ENCODE data around the gene CBL. TPM values are rescaled to one million over a fixed set of nuclear protein-coding genes. Genes with fewer than 3 reads are reported as not detected.
"Not testable (repeated sequence)": the region's sequence is repeated elsewhere in the genome, so short reads cannot be mapped to it uniquely, and the experiment has no call there.

Gene CBL
- total RNA-seq, 1 donor from 2014 or later = 22.5 TPM

DNA sequence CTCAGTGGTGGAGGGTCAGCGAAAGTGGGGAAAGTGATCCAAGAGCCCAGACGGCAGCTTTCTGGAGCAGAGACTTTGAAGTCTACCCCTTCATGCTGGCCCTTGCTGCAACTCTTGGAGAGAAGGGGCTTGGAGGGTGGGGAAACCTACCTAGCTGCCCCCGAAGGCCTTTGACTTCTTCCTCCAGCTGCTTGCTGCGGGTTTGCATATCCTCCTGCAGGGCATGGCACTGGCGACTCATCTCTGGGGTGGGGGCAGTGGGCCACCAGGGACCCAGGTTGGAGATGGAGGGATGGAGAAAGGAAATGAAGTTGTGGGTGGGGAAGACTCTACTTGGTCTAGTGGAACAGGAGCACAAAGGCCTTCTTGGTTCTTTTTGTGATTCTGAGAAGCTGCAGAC lies 13.1 kb upstream of the CBL start:
- Histone ChIP-seq H3K36me3 (ENCODE audit: control insufficient read depth, insufficient read depth, low read length) (no peaks in the 10 kb centered on the region), H3K4me3 (ENCODE audit: low read depth, low read length) (no peak overlapping the region), H3K27me3 (ENCODE audit: control insufficient read depth, insufficient read depth, low read length) (no peaks in the 10 kb centered on the region)
- TF ChIP-seq CTCF (IDR thresholded peaks at IDR 0.05; ENCODE audit: insufficient read depth, low read length, poor library complexity, severe bottlenecking) = no peak
- no peak for DNase-seq (ENCODE audit: low read depth)

DNA sequence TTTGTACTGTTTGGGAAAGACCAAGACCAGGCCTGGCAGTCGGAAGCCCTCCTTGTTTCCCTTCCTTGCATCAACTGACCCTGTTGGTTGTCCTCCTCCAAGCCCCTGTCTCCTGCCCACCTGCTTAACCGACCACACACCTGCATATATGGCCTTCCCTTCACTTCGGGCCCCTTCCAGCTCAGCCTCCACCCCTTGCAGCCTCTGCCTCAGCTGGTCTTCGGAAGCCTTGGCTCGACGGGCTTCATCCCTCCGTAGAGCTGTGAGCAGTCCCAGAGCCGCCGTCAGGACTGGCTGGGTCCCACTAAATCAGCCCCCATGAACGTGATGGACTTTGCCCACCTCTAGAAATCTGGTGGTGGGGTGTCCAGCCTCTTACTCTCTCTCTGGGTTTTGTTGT lies 12.5 kb upstream of the CBL start:
- DNase-seq (ENCODE audit: low read depth) = no peak
- Histone ChIP-seq H3K36me3 (ENCODE audit: control insufficient read depth, insufficient read depth, low read length) (no peaks in the 10 kb centered on the region), H3K4me3 (ENCODE audit: low read depth, low read length) (no peak overlapping the region), H3K27me3 (ENCODE audit: control insufficient read depth, insufficient read depth, low read length) (no peaks in the 10 kb centered on the region)
- no peak for TF ChIP-seq CTCF (IDR thresholded peaks at IDR 0.05; ENCODE audit: insufficient read depth, low read length, poor library complexity, severe bottlenecking)

- no peak overlapping the region for H3K4me3 ChIP-seq (ENCODE audit: low read depth, low read length)
- no peak for TF ChIP-seq CTCF (IDR thresholded peaks at IDR 0.05; ENCODE audit: insufficient read depth, low read length, poor library complexity, severe bottlenecking)
- no peak for DNase-seq (ENCODE audit: low read depth)
- H3K27me3 ChIP-seq (ENCODE audit: control insufficient read depth, insufficient read depth, low read length) = no peaks in the 10 kb centered on the region
- no peaks in the 10 kb centered on the region for H3K36me3 ChIP-seq (ENCODE audit: control insufficient read depth, insufficient read depth, low read length)
Measured at GRCh38 chr11:119194811-119195440, 11.2 kb upstream of the CBL start.

DNA sequence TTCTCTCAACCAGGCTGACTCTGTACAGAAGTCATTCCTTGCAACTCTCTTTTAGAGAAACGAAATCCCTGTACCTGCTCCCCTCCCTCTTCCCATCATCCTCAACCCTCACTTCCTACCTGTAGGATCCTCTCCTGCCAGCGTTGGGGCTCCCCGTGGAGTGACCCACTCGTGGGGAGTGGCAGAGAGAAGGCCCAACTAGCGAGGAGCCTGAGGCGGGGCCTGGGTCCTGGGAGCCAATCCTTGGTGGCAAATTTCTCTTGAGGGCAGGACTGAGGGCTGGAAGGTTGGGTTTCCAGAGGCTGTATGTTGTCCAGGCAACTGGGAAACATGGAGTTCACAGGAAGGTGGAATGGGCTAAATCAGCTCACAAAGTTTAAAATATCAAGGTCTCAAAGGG lies 10.5 kb upstream of the CBL start:
- H3K27me3 ChIP-seq (ENCODE audit: control insufficient read depth, insufficient read depth, low read length) = no peaks in the 10 kb centered on the region
- no peak for TF ChIP-seq CTCF (IDR thresholded peaks at IDR 0.05; ENCODE audit: insufficient read depth, low read length, poor library complexity, severe bottlenecking)
- no peaks in the 10 kb centered on the region for H3K36me3 ChIP-seq (ENCODE audit: control insufficient read depth, insufficient read depth, low read length)
- no peak for DNase-seq (ENCODE audit: low read depth)
- no peak overlapping the region for H3K4me3 ChIP-seq (ENCODE audit: low read depth, low read length)

DNA sequence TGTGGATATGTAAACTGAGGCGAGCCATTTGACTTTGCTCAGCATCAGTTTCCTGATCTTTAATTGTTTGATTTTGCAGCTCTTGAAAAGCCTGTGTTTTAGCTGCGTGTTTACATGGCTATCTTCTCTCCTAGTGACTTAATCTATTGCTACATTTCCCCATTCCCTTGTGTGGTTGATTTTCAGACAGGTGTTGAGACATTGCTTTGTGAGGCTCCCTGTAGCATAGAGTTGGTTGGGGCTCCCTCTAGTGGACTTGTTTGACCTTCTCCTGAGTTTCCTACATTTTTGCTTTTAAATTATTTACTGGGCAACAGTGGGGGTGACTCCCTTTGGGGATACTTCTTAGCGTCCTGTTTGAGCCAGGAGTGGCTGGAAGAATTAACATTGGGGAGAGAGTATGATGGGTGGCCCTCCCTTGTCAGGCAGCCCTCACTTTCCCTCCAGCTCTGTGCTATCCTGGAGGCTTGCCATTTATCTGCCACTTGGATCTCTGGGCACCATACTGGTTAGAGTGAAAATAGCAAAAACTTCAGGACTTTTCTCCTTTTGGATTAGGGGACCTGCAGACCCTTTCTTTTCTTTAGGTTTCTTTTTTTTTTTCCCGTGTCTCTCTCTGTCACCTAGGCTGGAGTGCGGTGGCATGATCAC lies 9.2 kb upstream of the CBL start:
- H3K36me3 ChIP-seq (ENCODE audit: control insufficient read depth, insufficient read depth, low read length) = no peaks in the 10 kb centered on the region
- DNase-seq (ENCODE audit: low read depth) = peak; percentile 56
- TF ChIP-seq CTCF (IDR thresholded peaks at IDR 0.05; ENCODE audit: insufficient read depth, low read length, poor library complexity, severe bottlenecking) = peak; percentile 82
- no peak overlapping the region for H3K4me3 ChIP-seq (ENCODE audit: low read depth, low read length)
- no peaks in the 10 kb centered on the region for H3K27me3 ChIP-seq (ENCODE audit: control insufficient read depth, insufficient read depth, low read length)

- H3K27me3 ChIP-seq (ENCODE audit: control insufficient read depth, insufficient read depth, low read length) = no peaks in the 10 kb centered on the region
- no peaks in the 10 kb centered on the region for H3K36me3 ChIP-seq (ENCODE audit: control insufficient read depth, insufficient read depth, low read length)
- no peak for DNase-seq (ENCODE audit: low read depth)
- H3K4me3 ChIP-seq (ENCODE audit: low read depth, low read length) = no peak overlapping the region
- TF ChIP-seq CTCF (IDR thresholded peaks at IDR 0.05; ENCODE audit: insufficient read depth, low read length, poor library complexity, severe bottlenecking) = no peak
Measured at GRCh38 chr11:119198925-119199324, 7.2 kb upstream of the CBL start.

GRCh38 chr11:119201236-119201635 lies 4.9 kb upstream of the CBL start:
- not testable (repeated sequence) for H3K4me3 ChIP-seq (ENCODE audit: low read depth, low read length); H3K27me3 ChIP-seq (ENCODE audit: control insufficient read depth, insufficient read depth, low read length); H3K36me3 ChIP-seq (ENCODE audit: control insufficient read depth, insufficient read depth, low read length); DNase-seq (ENCODE audit: low read depth)
